Subcutaneous adipose tissue (tissue), 4 donors: ENCODE measurements around the gene DNAJC21. TPM values are rescaled to one million over a fixed set of nuclear protein-coding genes. Genes with fewer than 3 reads are reported as not detected.

ENCODE experiments used
- CTCF ChIP-seq: fragments of 450-650 bp; IDR thresholded peaks from one replicate; pipeline ENCODE4 v1.5.1; 2016; ENCODE audit warnings: low read depth, mild to moderate bottlenecking, control low read depth, antibody characterized with exemption, moderate library complexity
- total RNA-seq, 4 donors: library from RNA; depleted of rRNA; stranded (reverse); fragments of >200 nt; gene quantifications; one replicate each; pipeline ENCODE4 v1.1.0, GENCODE V29; 2016

DNAJC21 gene
- 10 to 100 TPM; 32.1 to 43.9 (median 36.9) TPM for total RNA-seq

- TF ChIP-seq CTCF, result no peak
Observed at GRCh38 chr5:34929134-34929719, at the start of gene DNAJC21. Gene DNAJC21 (plus strand): TSS chr5:34929559. CDS start chr5:34929820, 261 bp downstream.

- TF ChIP-seq CTCF, result no peak
Observed at GRCh38 chr5:34881246-34881645, 48.1 kb upstream of the DNAJC21 start.

GRCh38 chr5:34886392-34887119 lies 42.8 kb upstream of the DNAJC21 start:
- TF ChIP-seq CTCF, result no peak

GRCh38 chr5:34889394-34889793 lies 40.0 kb upstream of the DNAJC21 start:
- TF ChIP-seq CTCF, result no peak

- no peak for TF ChIP-seq CTCF
Observed at GRCh38 chr5:34891981-34892380, 37.4 kb upstream of the DNAJC21 start.

- no peak for TF ChIP-seq CTCF
Observed at GRCh38 chr5:34892414-34892813, 36.9 kb upstream of the DNAJC21 start.

- no peak for TF ChIP-seq CTCF
Observed at GRCh38 chr5:34894716-34895115, 34.6 kb upstream of the DNAJC21 start.
